ENCODE data around the gene MAPK9.
"Not testable (repeated sequence)": the region's sequence is repeated elsewhere in the genome, so short reads cannot be mapped to it uniquely, and the experiment has no call there.

Gene MAPK9

GRCh38 chr5:180212363-180213255, 79.3 kb downstream of the MAPK9 start:
- Histone ChIP-seq H2AFZ (ENCODE audit: low read length) (no peak overlapping the region), H4K20me1 (ENCODE audit: insufficient read depth, low read length, poor library complexity, severe bottlenecking) (no peaks in the 10 kb centered on the region), H3F3A (ENCODE audit: low read depth) (no peaks in the 10 kb centered on the region), H3K79me2 (ENCODE audit: insufficient read depth, low read length) (no peaks in the 10 kb centered on the region), H3K27me3 (ENCODE audit: insufficient read depth, low read length, poor library complexity, severe bottlenecking) (no peaks in the 10 kb centered on the region), H3K36me3 (ENCODE audit: insufficient read depth, low read length) (no peaks in the 10 kb centered on the region), H3K9me2 (replicated peaks; ENCODE audit: low read depth, low read length) (no peaks in the 10 kb centered on the region), H3K9ac (ENCODE audit: low read depth, low read length, poor library complexity, severe bottlenecking) (no peak overlapping the region), H3K4me2 (ENCODE audit: low read depth, low read length, poor library complexity, severe bottlenecking) (no peak overlapping the region), H3K9me3 (ENCODE audit: insufficient read depth, low read depth, low read length) (no peaks in the 10 kb centered on the region), H3K4me1 (ENCODE audit: insufficient read depth, low read length, poor library complexity, severe bottlenecking) (no peaks in the 10 kb centered on the region), H3K4me3 (ENCODE audit: low read length, poor library complexity, severe bottlenecking) (no peak overlapping the region)
- TF ChIP-seq CTCF (conservative IDR thresholded peaks at IDR 0.05; ENCODE audit: low read length) = no peak
- no peak for TF ChIP-seq EZH2phosphoT487 (IDR thresholded peaks at IDR 0.05; ENCODE audit: borderline replicate concordance)

GRCh38 chr5:180211761-180212035, 80.2 kb downstream of the MAPK9 start:
- no peaks in the 10 kb centered on the region for H3K36me3 ChIP-seq (ENCODE audit: insufficient read depth, low read length)
- H3K4me1 ChIP-seq (ENCODE audit: insufficient read depth, low read length, poor library complexity, severe bottlenecking) = no peaks in the 10 kb centered on the region
- no peak overlapping the region for H3K4me3 ChIP-seq (ENCODE audit: low read length, poor library complexity, severe bottlenecking)
- H3K79me2 ChIP-seq (ENCODE audit: insufficient read depth, low read length) = no peaks in the 10 kb centered on the region
- H3K27me3 ChIP-seq (ENCODE audit: insufficient read depth, low read length, poor library complexity, severe bottlenecking) = no peaks in the 10 kb centered on the region
- no peaks in the 10 kb centered on the region for H4K20me1 ChIP-seq (ENCODE audit: insufficient read depth, low read length, poor library complexity, severe bottlenecking)
- H3F3A ChIP-seq (ENCODE audit: low read depth) = no peaks in the 10 kb centered on the region
- TF ChIP-seq CTCF (conservative IDR thresholded peaks at IDR 0.05; ENCODE audit: low read length) = no peak
- TF ChIP-seq EZH2phosphoT487 (IDR thresholded peaks at IDR 0.05; ENCODE audit: borderline replicate concordance) = no peak
- no peaks in the 10 kb centered on the region for H3K9me2 ChIP-seq (replicated peaks; ENCODE audit: low read depth, low read length)
- no peaks in the 10 kb centered on the region for H3K9me3 ChIP-seq (ENCODE audit: insufficient read depth, low read depth, low read length)
- no peak overlapping the region for H3K9ac ChIP-seq (ENCODE audit: low read depth, low read length, poor library complexity, severe bottlenecking)
- H2AFZ ChIP-seq (ENCODE audit: low read length) = no peak overlapping the region
- no peak overlapping the region for H3K4me2 ChIP-seq (ENCODE audit: low read depth, low read length, poor library complexity, severe bottlenecking)

- Histone ChIP-seq H3K79me2 (ENCODE audit: insufficient read depth, low read length) (no peaks in the 10 kb centered on the region), H3K9me3 (ENCODE audit: insufficient read depth, low read depth, low read length) (no peaks in the 10 kb centered on the region), H3F3A (ENCODE audit: low read depth) (no peaks in the 10 kb centered on the region), H3K4me1 (ENCODE audit: insufficient read depth, low read length, poor library complexity, severe bottlenecking) (no peaks in the 10 kb centered on the region), H4K20me1 (ENCODE audit: insufficient read depth, low read length, poor library complexity, severe bottlenecking) (no peaks in the 10 kb centered on the region), H3K9ac (ENCODE audit: low read depth, low read length, poor library complexity, severe bottlenecking) (no peak overlapping the region), H2AFZ (ENCODE audit: low read length) (no peak overlapping the region), H3K36me3 (ENCODE audit: insufficient read depth, low read length) (no peaks in the 10 kb centered on the region), H3K4me2 (ENCODE audit: low read depth, low read length, poor library complexity, severe bottlenecking) (no peak overlapping the region), H3K27me3 (ENCODE audit: insufficient read depth, low read length, poor library complexity, severe bottlenecking) (no peaks in the 10 kb centered on the region), H3K4me3 (ENCODE audit: low read length, poor library complexity, severe bottlenecking) (no peak overlapping the region), H3K9me2 (replicated peaks; ENCODE audit: low read depth, low read length) (no peaks in the 10 kb centered on the region)
- TF ChIP-seq EZH2phosphoT487 (IDR thresholded peaks at IDR 0.05; ENCODE audit: borderline replicate concordance) (no peak), CTCF (conservative IDR thresholded peaks at IDR 0.05; ENCODE audit: low read length) (no peak)
Observed at GRCh38 chr5:180210961-180211760, 80.7 kb downstream of the MAPK9 start.

- not testable (repeated sequence) for H3K4me3 ChIP-seq (ENCODE audit: low read length, poor library complexity, severe bottlenecking); H3K9me2 ChIP-seq (replicated peaks; ENCODE audit: low read depth, low read length); H3K4me2 ChIP-seq (ENCODE audit: low read depth, low read length, poor library complexity, severe bottlenecking); H3K79me2 ChIP-seq (ENCODE audit: insufficient read depth, low read length); H3K9ac ChIP-seq (ENCODE audit: low read depth, low read length, poor library complexity, severe bottlenecking); H3F3A ChIP-seq (ENCODE audit: low read depth); H4K20me1 ChIP-seq (ENCODE audit: insufficient read depth, low read length, poor library complexity, severe bottlenecking); H3K4me1 ChIP-seq (ENCODE audit: insufficient read depth, low read length, poor library complexity, severe bottlenecking); H2AFZ ChIP-seq (ENCODE audit: low read length); H3K9me3 ChIP-seq (ENCODE audit: insufficient read depth, low read depth, low read length); H3K36me3 ChIP-seq (ENCODE audit: insufficient read depth, low read length); H3K27me3 ChIP-seq (ENCODE audit: insufficient read depth, low read length, poor library complexity, severe bottlenecking)
Observed at GRCh38 chr5:180210077-180210476, 81.8 kb downstream of the MAPK9 start.

Data from Loucy (cell line).